MM.1S (cell line): ENCODE data around the gene CELA2A.

Experiments
- DNase-seq: peaks from one replicate; pipeline ENCODE4 v3.0.0-alpha.2; 2015
- H2AFZ ChIP-seq: fragments of 300-600 bp; sonication (generic); 2 replicates; pipeline ENCODE4 v1.6.0; 2016; ENCODE audit warnings: antibody characterized with exemption, low read length
- H3F3A ChIP-seq: fragments of 300-600 bp; sonication (generic); 2 replicates; pipeline ENCODE4 v1.6.1; 2016; ENCODE audit warnings: mild to moderate bottlenecking, antibody characterized with exemption, low read length, moderate library complexity, mixed read lengths; ENCODE audit not compliant: insufficient read depth
- H3K27ac ChIP-seq: fragments of 300-600 bp; sonication (generic); 2 replicates; pipeline ENCODE4 v1.5.1; 2016; ENCODE audit warnings: mild to moderate bottlenecking, low read length
- H3K27me3 ChIP-seq: fragments of 300-600 bp; sonication (generic); replicated peaks from 2 replicates; pipeline ENCODE4 v1.6.0; 2016; ENCODE audit warnings: low read length; ENCODE audit not compliant: insufficient read depth
- H3K36me3 ChIP-seq: fragments of 300-600 bp; sonication (generic); replicated peaks from 2 replicates; pipeline ENCODE4 v1.6.1; 2016; ENCODE audit warnings: mild to moderate bottlenecking, low read length, mixed read lengths; ENCODE audit not compliant: insufficient read depth
- H3K4me1 ChIP-seq: fragments of 300-600 bp; sonication (generic); 2 replicates; pipeline ENCODE4 v1.6.1; 2016; ENCODE audit warnings: low read length, mixed read lengths
- H3K4me2 ChIP-seq: fragments of 300-600 bp; sonication (generic); 2 replicates; pipeline ENCODE4 v1.6.0; 2016; ENCODE audit warnings: low read depth, low read length
- H3K4me3 ChIP-seq: fragments of 300-600 bp; sonication (generic); 2 replicates; pipeline ENCODE4 v1.5.1; 2016; ENCODE audit warnings: low read length, mixed read lengths
- H3K79me2 ChIP-seq: fragments of 300-600 bp; sonication (generic); 2 replicates; pipeline ENCODE4 v1.6.1; 2016; ENCODE audit warnings: mixed run types, low read length, mixed read lengths
- H3K9ac ChIP-seq: fragments of 300-600 bp; sonication (generic); 2 replicates; pipeline ENCODE4 v1.6.1; 2016; ENCODE audit warnings: low read length, mixed read lengths
- H3K9me2 ChIP-seq: fragments of 300-600 bp; sonication (generic); replicated peaks from 2 replicates; pipeline ENCODE4 v1.6.1; 2016; ENCODE audit warnings: mild to moderate bottlenecking, low read length, mixed read lengths; ENCODE audit not compliant: insufficient read depth
- H3K9me3 ChIP-seq: fragments of 300-600 bp; sonication (generic); replicated peaks from 2 replicates; pipeline ENCODE4 v1.6.1; 2016; ENCODE audit warnings: mild to moderate bottlenecking, low read length, mixed read lengths; ENCODE audit not compliant: insufficient read depth
- H4K20me1 ChIP-seq: fragments of 300-600 bp; sonication (generic); 2 replicates; pipeline ENCODE4 v1.6.1; 2016; ENCODE audit warnings: mild to moderate bottlenecking, low read length, moderate library complexity, mixed read lengths; ENCODE audit not compliant: insufficient read depth
- CTCF ChIP-seq: fragments of 300-600 bp; sonication (generic); IDR thresholded peaks from 2 replicates; pipeline ENCODE4 v1.5.1; 2016; ENCODE audit warnings: antibody characterized with exemption, low read length, mixed read lengths
- EZH2 ChIP-seq: fragments of 300-600 bp; sonication (generic); optimal IDR thresholded peaks from 2 replicates; pipeline ENCODE3; 2017; ENCODE audit warnings: low read depth, mild to moderate bottlenecking, antibody characterized with exemption, low read length, mixed read lengths
- EZH2phosphoT487 ChIP-seq: fragments of 300-600 bp; sonication (generic); IDR thresholded peaks from 2 replicates; pipeline ENCODE4 v1.6.1; 2018; ENCODE audit warnings: antibody characterized with exemption, low read length

Gene CELA2A

GRCh38 chr1:15501208-15502032 lies 44.9 kb downstream of the CELA2A start:
- Histone ChIP-seq H2AFZ (no peak overlapping the region), H3K36me3 (no peaks in the 10 kb centered on the region), H3K4me2 (no peak overlapping the region), H3K9me2 (no peaks in the 10 kb centered on the region), H3K27me3 (no peaks in the 10 kb centered on the region), H3K4me1 (no peaks in the 10 kb centered on the region), H3K9me3 (no peaks in the 10 kb centered on the region), H3K27ac (no peak overlapping the region), H3K4me3 (no peak overlapping the region), H3K79me2 (no peaks in the 10 kb centered on the region), H3F3A (no peaks in the 10 kb centered on the region), H3K9ac (no peak overlapping the region), H4K20me1 (no peaks in the 10 kb centered on the region)
- peak; percentile 69 for DNase-seq
- TF ChIP-seq CTCF (peak; percentile 71), EZH2 (no peak)

GRCh38 chr1:15504436-15504835 lies 47.9 kb downstream of the CELA2A start:
- no peaks in the 10 kb centered on the region for H3F3A ChIP-seq
- H3K27ac ChIP-seq: no peak overlapping the region
- TF ChIP-seq EZH2phosphoT487 (no peak), EZH2 (no peak), CTCF (no peak)
- no peaks in the 10 kb centered on the region for H3K9me3 ChIP-seq
- no peak overlapping the region for H3K4me2 ChIP-seq
- H4K20me1 ChIP-seq: no peaks in the 10 kb centered on the region
- no peak overlapping the region for H3K4me3 ChIP-seq
- H3K27me3 ChIP-seq: no peaks in the 10 kb centered on the region
- no peak overlapping the region for H3K9ac ChIP-seq
- H3K9me2 ChIP-seq: no peaks in the 10 kb centered on the region
- no peaks in the 10 kb centered on the region for H3K36me3 ChIP-seq
- no peak overlapping the region for H2AFZ ChIP-seq
- H3K79me2 ChIP-seq: no peaks in the 10 kb centered on the region
- no peak for DNase-seq
- no peaks in the 10 kb centered on the region for H3K4me1 ChIP-seq

GRCh38 chr1:15506831-15507230 lies 50.3 kb downstream of the CELA2A start:
- H3K9me2 ChIP-seq: no peaks in the 10 kb centered on the region
- TF ChIP-seq EZH2 (no peak), EZH2phosphoT487 (no peak)
- no peak overlapping the region for H3K9ac ChIP-seq
- DNase-seq: no peak
- H3K4me3 ChIP-seq: no peak overlapping the region
- H3F3A ChIP-seq: no peaks in the 10 kb centered on the region
- H3K4me2 ChIP-seq: no peak overlapping the region
- no peaks in the 10 kb centered on the region for H4K20me1 ChIP-seq
- H3K27me3 ChIP-seq: no peaks in the 10 kb centered on the region
- H3K36me3 ChIP-seq: no peaks in the 10 kb centered on the region
- H2AFZ ChIP-seq: no peak overlapping the region
- H3K27ac ChIP-seq: no peak overlapping the region
- no peaks in the 10 kb centered on the region for H3K79me2 ChIP-seq
- H3K9me3 ChIP-seq: no peaks in the 10 kb centered on the region
- H3K4me1 ChIP-seq: no peaks in the 10 kb centered on the region

- Histone ChIP-seq H3K9ac (no peak overlapping the region), H3K9me2 (no peaks in the 10 kb centered on the region)
Observed at GRCh38 chr1:15507278-15507677, 50.7 kb downstream of the CELA2A start.

More at GRCh38 chr1:15507278-15507677, 50.7 kb downstream of the CELA2A start:
- no peak overlapping the region for H3K4me3 ChIP-seq
- H3F3A ChIP-seq: no peaks in the 10 kb centered on the region
- no peak for DNase-seq
- no peak overlapping the region for H3K4me2 ChIP-seq
- no peaks in the 10 kb centered on the region for H4K20me1 ChIP-seq
- H3K4me1 ChIP-seq: no peaks in the 10 kb centered on the region
- H3K27ac ChIP-seq: no peak overlapping the region
- H3K36me3 ChIP-seq: no peaks in the 10 kb centered on the region
- H2AFZ ChIP-seq: no peak overlapping the region
- TF ChIP-seq EZH2phosphoT487: no peak
- TF ChIP-seq CTCF: no peak
- no peak for TF ChIP-seq EZH2
- H3K9me3 ChIP-seq: no peaks in the 10 kb centered on the region
- H3K27me3 ChIP-seq: no peaks in the 10 kb centered on the region
- no peaks in the 10 kb centered on the region for H3K79me2 ChIP-seq
